RPMI7951 (cell line): Measurements from ENCODE around the gene ERVW-1. TPM values are rescaled to one million over a fixed set of nuclear protein-coding genes. Genes with fewer than 3 reads are reported as not detected.
"Not testable (repeated sequence)": the region's sequence is repeated elsewhere in the genome, so short reads cannot be mapped to it uniquely, and the experiment has no call there.

Experiments
- DNase-seq: peaks from one replicate; pipeline ENCODE4 v3.0.0-alpha.2; 2012; ENCODE audit warnings: low read depth
- total RNA-seq: library from RNA; depleted of rRNA; stranded (reverse); fragments of >200 nt; shearing (Covaris generic); gene quantifications from 2 replicates; pipeline ENCODE4 v1.2.3, GENCODE V29; 2014

ERVW-1 gene
- total RNA-seq, 1 experiment from 2014 or later: not detected

GRCh38 chr7:92475261-92475770 lies 2.4 kb downstream of the ERVW-1 start:
- not testable (repeated sequence) for DNase-seq

GRCh38 chr7:92473989-92474388 lies 3.8 kb downstream of the ERVW-1 start:
- peak; percentile 56 for DNase-seq

GRCh38 chr7:92468589-92468988 lies 9.2 kb downstream of the ERVW-1 start:
- DNase-seq: not testable (repeated sequence)

DNA sequence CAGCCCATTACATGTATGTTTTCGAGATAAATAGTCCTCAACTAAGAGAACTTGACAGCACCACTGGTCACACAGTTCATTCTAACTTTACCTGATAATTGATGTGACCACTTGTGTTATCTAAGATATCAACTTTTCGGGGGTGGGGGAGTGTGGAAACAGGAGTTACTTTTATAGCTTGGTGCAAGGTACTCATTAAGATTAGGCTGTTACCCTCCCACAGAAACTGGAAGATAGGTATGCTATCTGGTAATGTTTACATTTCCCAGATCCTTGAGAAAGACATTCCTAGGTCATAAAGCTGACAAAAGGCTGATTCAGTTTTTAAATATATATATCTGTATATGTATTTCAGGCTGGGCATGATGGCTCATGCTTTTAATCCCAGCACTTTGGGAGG lies 11.1 kb downstream of the ERVW-1 start:
- no peak for DNase-seq

GRCh38 chr7:92464515-92464914 lies 13.2 kb downstream of the ERVW-1 start:
- no peak for DNase-seq

DNA sequence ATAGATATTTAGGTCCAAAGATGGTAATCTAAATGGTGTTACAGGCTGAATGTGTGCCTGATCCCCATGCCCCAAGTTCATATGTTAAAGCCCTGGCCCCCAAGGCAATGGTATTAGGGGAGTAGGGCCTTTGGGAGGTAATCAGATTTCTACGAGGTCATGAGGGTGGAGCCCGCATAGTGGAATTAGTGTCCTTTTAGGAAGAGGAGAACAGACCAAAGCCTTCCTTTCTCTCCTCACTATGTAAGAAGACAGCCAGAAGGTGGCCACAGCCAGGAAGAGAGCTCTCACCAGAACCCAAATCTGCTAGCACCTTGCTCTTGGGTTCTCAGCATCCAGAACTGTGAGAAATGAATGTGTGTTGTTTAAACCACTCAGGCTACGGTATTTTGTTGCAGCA lies 15.2 kb downstream of the ERVW-1 start:
- no peak for DNase-seq

DNA sequence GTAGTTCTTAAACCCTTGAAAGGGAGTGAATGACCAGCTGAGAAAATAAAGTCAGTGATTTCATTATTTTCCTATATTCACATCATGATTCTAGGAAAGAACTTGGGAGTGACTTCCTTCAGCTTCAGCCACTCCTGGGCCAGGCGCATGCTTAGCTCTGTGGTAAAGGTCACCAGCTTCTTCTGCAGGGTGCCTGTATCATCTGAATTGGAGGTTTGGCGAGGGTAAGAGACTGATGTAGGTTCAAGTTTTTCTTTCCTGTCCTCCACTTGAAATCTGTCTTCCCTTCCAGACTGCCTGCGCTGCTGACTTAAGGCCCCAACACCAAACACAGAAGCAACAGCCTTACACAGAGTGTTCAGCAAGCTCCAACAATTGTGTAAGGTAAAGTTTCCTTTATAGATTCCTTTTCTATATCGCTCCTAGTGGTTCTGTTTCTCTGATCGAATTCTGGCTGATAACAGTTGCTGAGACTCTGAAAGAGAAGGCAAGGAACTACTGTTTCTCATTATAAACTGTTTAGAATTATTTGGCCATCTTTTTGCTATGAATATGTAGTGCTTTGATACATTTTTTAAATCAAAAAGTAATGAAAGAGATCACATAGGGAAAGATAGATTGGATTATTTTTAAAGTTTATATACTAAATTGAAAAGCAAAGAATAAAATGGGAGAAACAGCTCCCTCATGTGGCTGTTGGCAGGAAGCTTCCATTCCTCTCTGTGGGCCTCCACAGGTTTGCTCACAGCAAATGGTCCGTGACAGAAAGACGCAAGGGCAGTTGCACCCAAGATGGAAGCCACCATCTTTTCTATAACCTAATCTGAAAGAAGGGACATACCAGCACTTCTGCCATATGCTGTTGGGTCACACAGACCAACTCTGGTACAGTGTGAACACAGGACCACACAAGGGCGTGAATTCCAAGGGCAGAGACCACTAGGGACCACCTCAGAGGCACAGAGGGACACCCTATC lies 16.4 kb downstream of the ERVW-1 start:
- DNase-seq: peak; percentile 46

DNA sequence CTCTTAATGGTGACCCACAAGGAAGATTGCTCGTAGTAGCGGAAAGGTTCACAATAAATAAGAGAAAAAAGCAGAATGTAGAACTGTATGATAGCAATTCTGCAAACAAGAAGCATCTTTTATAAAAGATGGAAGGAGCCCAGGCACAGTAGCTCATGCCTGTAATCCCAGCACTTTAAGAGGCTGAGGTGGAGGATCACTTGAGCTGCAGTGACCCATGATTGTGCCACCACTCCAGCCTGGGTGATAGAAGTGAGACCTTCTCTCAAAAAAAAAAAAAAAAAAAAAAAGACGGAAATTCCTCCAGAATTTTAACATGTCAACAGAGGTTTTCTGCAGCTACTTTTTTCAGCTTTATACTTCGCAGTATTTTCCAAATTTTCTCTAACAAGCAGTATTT lies 17.2 kb downstream of the ERVW-1 start:
- no peak for DNase-seq

GRCh38 chr7:92460109-92460508 lies 17.6 kb downstream of the ERVW-1 start:
- no peak for DNase-seq

- DNase-seq: no peak
These were observed 21.5 kb downstream of the ERVW-1 start for GRCh38 chr7:92456236-92456635.

- no peak for DNase-seq
These were observed 26.1 kb downstream of the ERVW-1 start for GRCh38 chr7:92451645-92452044.

DNA sequence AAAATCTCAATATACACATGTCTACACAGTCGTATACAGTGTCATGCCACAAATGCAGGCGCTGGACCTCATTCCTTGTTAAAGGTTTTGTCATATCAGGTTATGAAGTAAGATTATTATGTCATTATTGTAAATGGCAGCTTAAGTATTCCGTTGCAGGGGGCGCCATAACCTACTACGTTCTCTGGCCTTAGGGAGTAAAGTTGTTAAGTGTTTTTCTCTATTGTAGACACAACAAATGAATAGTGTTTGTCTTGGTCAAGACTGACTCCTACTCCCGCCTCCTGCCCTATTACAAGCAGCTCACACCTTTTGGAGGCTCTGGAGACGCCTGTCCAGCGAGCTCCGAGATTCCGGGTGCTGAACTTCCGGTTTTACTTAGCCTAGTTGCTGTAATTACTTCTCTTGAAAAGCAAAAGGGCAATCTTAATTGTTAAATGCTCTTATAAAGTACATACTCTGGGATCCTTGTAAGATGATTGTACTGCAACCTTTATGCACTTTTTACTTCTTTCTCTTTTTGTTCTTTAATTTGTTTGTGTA lies 29.5 kb downstream of the ERVW-1 start:
- DNase-seq: peak; percentile 47

- peak; percentile 91 for DNase-seq
These were observed 30.2 kb downstream of the ERVW-1 start, which contains the start of gene GATAD1 for GRCh38 chr7:92447345-92448204. GATAD1 (plus strand) TSS chr7:92447482; CDS start chr7:92447730, 248 bp downstream.

DNA sequence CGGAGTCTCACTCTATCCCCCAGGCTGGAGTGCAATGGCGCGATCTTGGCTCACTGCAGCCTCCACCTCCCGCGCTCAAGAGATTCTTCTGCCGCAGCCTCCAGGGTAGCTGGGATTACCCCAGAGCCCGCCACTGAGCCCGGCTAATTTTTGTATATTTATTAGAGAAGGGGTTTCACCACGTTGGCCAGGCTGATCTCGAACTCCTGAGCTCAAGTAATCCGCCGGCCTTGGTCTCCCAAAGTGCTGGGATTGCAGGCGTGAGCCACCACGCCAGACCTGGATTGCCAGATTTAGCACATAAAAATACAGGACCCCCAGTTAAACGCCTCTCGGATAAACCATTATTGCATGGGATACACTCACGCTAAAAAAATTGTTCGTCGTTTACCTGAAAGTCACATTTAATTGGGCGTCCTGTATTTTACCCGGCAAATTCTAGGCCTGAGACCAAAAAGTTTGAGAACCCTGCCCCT lies 30.8 kb downstream of the ERVW-1 start:
- DNase-seq: no peak

DNA sequence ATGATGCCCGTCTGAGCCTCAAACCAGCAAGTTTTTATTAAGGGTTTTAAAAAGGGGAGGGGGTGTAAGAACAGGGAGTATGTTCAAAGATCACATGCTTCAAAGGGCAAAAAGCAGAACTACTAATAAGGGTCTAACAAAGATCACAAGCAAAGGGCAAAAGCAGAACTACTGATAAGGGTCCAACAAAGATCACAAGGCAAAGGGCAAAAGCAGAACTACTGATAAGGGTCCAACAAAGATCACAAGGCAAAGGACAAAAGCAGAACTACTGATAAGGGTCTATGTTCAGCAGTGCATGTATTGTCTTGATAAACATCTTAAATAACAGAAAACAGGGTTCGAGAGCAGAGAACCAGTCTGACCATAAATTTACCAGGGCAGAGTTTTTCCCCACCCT lies 35.0 kb downstream of the ERVW-1 start:
- DNase-seq: not testable (repeated sequence)

- no peak for DNase-seq
These were observed 39.7 kb downstream of the ERVW-1 start for GRCh38 chr7:92437956-92438491.

- no peak for DNase-seq
These were observed 40.9 kb downstream of the ERVW-1 start for GRCh38 chr7:92436612-92437445.

DNA sequence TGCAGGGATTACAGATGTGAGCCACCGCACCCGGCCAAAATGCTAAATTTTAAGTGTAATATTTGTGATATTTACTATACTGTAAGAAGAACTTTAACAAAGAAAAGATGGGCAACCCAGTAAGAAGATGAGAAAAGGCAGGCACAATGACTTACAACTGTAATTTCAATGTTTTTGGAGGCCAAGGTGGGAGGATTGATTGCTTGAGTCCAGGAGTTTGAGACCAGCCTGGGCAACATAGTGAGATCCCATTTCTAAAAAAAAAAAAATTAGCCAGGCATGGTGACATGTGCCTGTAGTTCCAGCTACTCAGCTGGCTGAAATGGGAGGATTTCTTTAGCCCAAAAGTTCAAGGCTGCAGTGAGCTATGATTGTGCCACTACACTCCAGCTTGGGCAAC lies 42.2 kb downstream of the ERVW-1 start:
- DNase-seq: no peak

GRCh38 chr7:92433019-92433418 lies 44.7 kb downstream of the ERVW-1 start:
- no peak for DNase-seq

DNA sequence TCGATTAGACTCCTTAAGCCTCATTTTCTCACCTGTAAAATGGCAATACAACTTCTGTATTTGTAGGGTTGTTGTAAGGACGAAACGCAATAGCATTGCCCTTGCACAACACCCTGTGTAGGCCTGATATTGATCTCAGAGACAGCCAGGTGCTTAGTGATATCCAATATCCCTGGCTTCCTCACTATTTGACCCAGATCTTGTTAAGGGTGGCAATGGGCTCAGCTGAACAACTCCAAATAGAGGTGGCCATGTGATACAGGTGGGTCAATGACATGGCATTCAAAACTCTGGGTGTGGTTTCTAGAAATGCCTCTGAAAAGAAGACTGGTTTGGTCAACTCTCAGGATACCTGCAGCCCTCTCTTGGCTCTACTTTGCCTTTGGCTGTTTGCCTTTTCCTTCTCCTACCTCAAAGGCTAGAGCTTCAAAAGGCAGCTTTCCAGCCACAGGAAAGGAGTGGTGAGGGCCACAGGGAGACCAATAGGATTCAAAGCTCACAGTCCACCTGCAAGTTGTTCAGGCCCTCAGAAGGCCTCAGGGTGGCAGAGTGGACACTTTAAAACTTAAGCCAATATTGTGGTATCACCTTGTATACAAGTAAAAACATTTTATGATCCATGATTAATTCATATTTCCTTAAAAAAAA lies 45.3 kb downstream of the ERVW-1 start:
- no peak for DNase-seq
